CD8-positive, alpha-beta memory T cell (primary cell): ENCODE data around the gene USH1C. TPM values are rescaled to one million over a fixed set of nuclear protein-coding genes. Genes with fewer than 3 reads are reported as not detected.

Experiments used
- CTCF ChIA-PET: fragments of 350-600 bp; sonication (Branson Sonifier 250); formaldehyde crosslinking; loops from one replicate; lab custom pipeline; 2021; ENCODE audit warnings: antibody characterized with exemption; lab: Charles Lee
- POLR2A ChIA-PET: fragments of 350-600 bp; sonication (Branson Sonifier 250); formaldehyde crosslinking; loops from one replicate; lab custom pipeline; 2021; ENCODE audit warnings: antibody characterized with exemption; lab: Charles Lee
- DNase-seq, 5 donors: peaks; one replicate each; pipeline versions ENCODE4 v3.0.0 to v3.0.0-alpha.2; 2020 to 2022; ENCODE audit warnings: mixed read lengths in 1 of 5
- H3K27ac ChIP-seq: one replicate; pipeline ENCODE4 v1.7.0; 2013; ENCODE audit warnings: low read depth, mild to moderate bottlenecking, low read length, moderate library complexity
- H3K27me3 ChIP-seq: 2 replicates; pipeline ENCODE4 v1.7.0; 2013; ENCODE audit warnings: low read length, mild to moderate bottlenecking; ENCODE audit not compliant: insufficient read depth, poor library complexity, severe bottlenecking
- H3K36me3 ChIP-seq: 2 replicates; pipeline ENCODE4 v1.7.0; 2013; ENCODE audit warnings: mild to moderate bottlenecking, low read length, moderate library complexity; ENCODE audit not compliant: insufficient read depth
- H3K4me1 ChIP-seq: 2 replicates; pipeline ENCODE4 v1.7.0; 2013; ENCODE audit warnings: mild to moderate bottlenecking, low read length, moderate library complexity; ENCODE audit not compliant: insufficient read depth
- H3K4me3 ChIP-seq: 2 replicates; pipeline ENCODE4 v1.7.0; 2013; ENCODE audit warnings: mild to moderate bottlenecking, low read length
- H3K9me3 ChIP-seq: 2 replicates; pipeline ENCODE4 v1.7.0; 2013; ENCODE audit warnings: mild to moderate bottlenecking, low read length
- H3K27ac Mint-ChIP-seq, 8 donors: one replicate each; pipeline ENCODE4 v1.8.0; 2020 to 2021; ENCODE audit warnings: mixed read lengths in 8 of 8, mild to moderate bottlenecking in 6 of 8, inconsistent platforms in 3 of 8, moderate library complexity in 3 of 8
- H3K27me3 Mint-ChIP-seq, 2 donors: one replicate each; pipeline ENCODE4 v1.8.0; 2020 to 2021; ENCODE audit warnings: mixed read lengths in 2 of 2, mild to moderate bottlenecking in 1 of 2, moderate library complexity in 1 of 2
- H3K36me3 Mint-ChIP-seq, 3 donors: one replicate each; pipeline ENCODE4 v1.8.0; 2020 to 2021; ENCODE audit warnings: mixed read lengths in 3 of 3, inconsistent platforms in 1 of 3, mild to moderate bottlenecking in 1 of 3
- H3K4me1 Mint-ChIP-seq, 3 donors: one replicate each; pipeline ENCODE4 v1.8.0; 2020 to 2021; ENCODE audit warnings: mixed read lengths in 3 of 3, inconsistent platforms in 1 of 3, mild to moderate bottlenecking in 1 of 3
- H3K4me3 Mint-ChIP-seq, 7 donors: one replicate each; pipeline ENCODE4 v1.8.0; 2020 to 2021; ENCODE audit warnings: mixed read lengths in 7 of 7, mild to moderate bottlenecking in 6 of 7, moderate library complexity in 4 of 7, inconsistent platforms in 2 of 7
- H3K9me3 Mint-ChIP-seq, 5 donors: one replicate each; pipeline ENCODE4 v1.8.0; 2020 to 2022; ENCODE audit warnings: mixed read lengths in 5 of 5, mild to moderate bottlenecking in 3 of 5, moderate library complexity in 2 of 5, inconsistent platforms in 1 of 5
- polyA plus RNA-seq: library from polyadenylated mRNA; unstranded; fragments of 300-500 nt; fragmentation: Illumina TruSeq; gene quantifications from one replicate; pipeline ENCODE4 v1.2.3, GENCODE V29; 2021
- total RNA-seq, 2 experiments: library from RNA; stranded (reverse); gene quantifications; one replicate each; pipeline ENCODE4 v1.2.3, GENCODE V29; 2021

The USH1C gene
- total and polyA plus RNA-seq, 3 experiments from 2014 or later: not detected

DNA sequence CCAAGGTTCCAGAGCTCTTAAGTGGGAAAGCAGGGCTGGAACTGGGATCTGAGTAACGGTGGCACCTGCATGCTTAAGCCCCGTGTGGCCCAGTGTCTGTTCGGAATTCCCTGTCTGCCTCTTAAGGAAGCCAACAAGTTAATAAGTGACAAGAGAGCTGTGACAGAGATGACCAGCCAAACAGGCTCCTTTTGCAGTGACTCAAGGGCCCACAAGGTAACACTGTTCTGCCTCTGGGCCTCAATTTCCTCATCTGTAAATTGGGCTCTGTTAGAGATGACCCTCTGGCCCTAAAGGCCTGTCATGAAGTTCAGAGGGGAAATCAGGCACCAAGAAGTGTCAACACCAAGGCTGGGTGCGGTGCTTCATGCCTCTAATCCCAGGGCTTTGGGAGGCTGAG, 18.6 kb downstream of the USH1C start:
- Mint-ChIP-seq H3K9me3 (no peaks in the 10 kb centered on the region), H3K27ac (no peak overlapping the region), H3K36me3 (no peaks in the 10 kb centered on the region), H3K4me3 (peak overlapping the region in 1 of 7 donors; percentile 27), H3K27me3 (peaks cover 3 to 9% of the 10 kb centered on the region in 2 donors), H3K4me1 (no peaks in the 10 kb centered on the region)
- H3K36me3 ChIP-seq: no peaks in the 10 kb centered on the region
- no peaks in the 10 kb centered on the region for H3K27me3 ChIP-seq
- no peaks in the 10 kb centered on the region for H3K4me1 ChIP-seq
- H3K27ac ChIP-seq: no peak overlapping the region
- no peaks in the 10 kb centered on the region for H3K9me3 ChIP-seq
- H3K4me3 ChIP-seq: no peak overlapping the region
- POLR2A ChIA-PET: no interaction called here
- CTCF ChIA-PET: interaction anchor here (0.9 kb wide), 1 partner anchor 146 kb away, joined by 3 read pairs; no protein-coding TSS in a partner anchor
- no peak for DNase-seq

DNA sequence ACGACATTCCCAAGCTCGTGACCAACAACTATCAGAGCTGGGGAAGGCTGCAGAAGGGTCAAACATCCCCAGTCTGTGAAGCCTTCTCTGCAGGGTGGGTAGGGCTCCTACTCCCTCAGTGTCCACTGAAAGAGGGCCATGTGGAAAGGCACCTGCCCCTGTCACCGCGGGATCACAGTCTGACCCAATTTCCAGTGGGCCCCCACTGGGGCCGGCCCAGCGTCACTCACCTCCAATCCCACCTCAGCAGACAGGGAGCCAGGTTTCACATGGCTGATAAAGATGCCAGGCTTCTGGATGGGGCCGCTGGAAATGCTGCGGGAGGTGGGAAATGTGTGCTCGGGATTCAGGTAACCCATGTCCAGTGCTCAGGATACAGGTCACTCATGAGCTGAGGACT, 20.0 kb downstream of the USH1C start:
- H3K27ac ChIP-seq: no peak overlapping the region
- CTCF ChIA-PET: interaction anchor here (1.2 kb wide), 1 partner anchor 294 kb away, joined by 3 read pairs; no protein-coding TSS in a partner anchor
- POLR2A ChIA-PET: no interaction called here
- no peaks in the 10 kb centered on the region for H3K27me3 ChIP-seq
- no peaks in the 10 kb centered on the region for H3K4me1 ChIP-seq
- no peak overlapping the region for H3K4me3 ChIP-seq
- H3K9me3 Mint-ChIP-seq: no peaks in the 10 kb centered on the region
- H3K27me3 Mint-ChIP-seq: peaks cover under 1 to 5% of the 10 kb centered on the region in 2 donors
- H3K36me3 ChIP-seq: no peaks in the 10 kb centered on the region
- no peak overlapping the region for H3K27ac Mint-ChIP-seq
- no peaks in the 10 kb centered on the region for H3K4me1 Mint-ChIP-seq
- no peak overlapping the region for H3K4me3 Mint-ChIP-seq
- no peak for DNase-seq
- no peaks in the 10 kb centered on the region for H3K36me3 Mint-ChIP-seq
- H3K9me3 ChIP-seq: no peaks in the 10 kb centered on the region

DNA sequence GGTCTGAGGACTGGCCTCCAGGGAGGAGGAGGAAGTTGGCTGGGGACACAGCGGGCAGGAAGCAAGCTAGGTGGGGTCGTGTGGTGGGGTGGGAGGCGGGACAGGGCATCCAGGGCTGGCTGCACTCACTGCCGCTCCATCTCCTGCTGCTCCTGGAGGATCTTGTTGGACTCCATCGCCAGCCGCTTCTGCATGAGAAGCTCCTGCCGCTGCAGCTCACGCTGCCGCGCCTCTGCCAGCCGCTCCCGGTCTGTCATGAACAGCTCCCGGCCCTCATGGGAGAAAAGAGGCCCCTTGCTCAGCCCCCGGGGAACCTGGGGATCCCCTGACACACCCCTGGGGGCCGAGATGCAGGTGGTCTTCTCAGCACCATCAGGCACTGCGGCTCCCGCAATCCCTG, 21.6 kb downstream of the USH1C start:
- H3K4me3 Mint-ChIP-seq: no peak overlapping the region
- Histone ChIP-seq H3K4me1 (no peaks in the 10 kb centered on the region), H3K9me3 (no peaks in the 10 kb centered on the region), H3K27ac (no peak overlapping the region), H3K4me3 (no peak overlapping the region), H3K27me3 (no peaks in the 10 kb centered on the region), H3K36me3 (no peaks in the 10 kb centered on the region)
- ChIA-PET POLR2A (no interaction called here), CTCF (interaction anchor here (1.1 to 1.5 kb wide), 3 partner anchors 24 to 292 kb away, joined by 3 to 4 read pairs (median 3); no protein-coding TSS in a partner anchor)
- H3K36me3 Mint-ChIP-seq: no peaks in the 10 kb centered on the region
- no peak for DNase-seq
- peaks cover 0 to 5% of the 10 kb centered on the region in 2 donors for H3K27me3 Mint-ChIP-seq
- H3K4me1 Mint-ChIP-seq: no peaks in the 10 kb centered on the region
- no peak overlapping the region for H3K27ac Mint-ChIP-seq
- no peaks in the 10 kb centered on the region for H3K9me3 Mint-ChIP-seq

DNA sequence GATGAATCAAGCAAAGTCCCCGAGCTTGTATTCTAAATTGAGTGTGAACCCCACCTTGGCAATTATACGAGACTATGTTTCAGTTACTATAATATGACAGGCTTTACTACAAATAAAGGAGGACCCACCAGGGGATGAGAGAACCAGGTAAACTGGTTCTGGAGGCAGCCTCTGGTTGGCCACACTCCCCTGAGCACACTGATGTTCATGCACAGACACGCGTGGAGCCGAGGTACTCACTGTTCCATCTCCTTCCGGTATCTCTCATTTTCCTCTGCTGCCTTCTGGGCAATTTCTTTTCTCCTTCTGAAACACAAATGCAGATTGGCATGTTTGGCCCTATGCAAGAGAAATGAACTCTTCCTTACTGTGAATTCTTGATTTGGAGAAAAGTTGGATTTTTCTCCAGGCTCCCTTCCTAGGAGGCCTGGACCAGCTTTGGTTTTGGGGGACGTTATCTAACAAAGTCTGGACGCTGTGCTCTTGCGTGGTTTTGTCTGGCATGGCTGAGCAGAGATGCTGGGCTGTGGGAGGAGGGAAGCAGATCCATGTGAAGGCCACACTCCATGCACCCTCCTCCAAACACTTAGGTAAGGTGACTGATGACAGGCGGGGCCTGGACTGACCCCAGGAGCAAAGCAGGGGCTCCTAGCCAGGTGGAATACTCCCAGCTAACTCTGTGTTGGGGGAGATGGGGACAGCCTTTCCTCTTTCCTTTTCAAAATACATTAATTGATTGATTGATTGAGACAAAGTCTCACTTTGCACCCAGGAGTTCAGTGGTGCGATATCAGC, 22.9 kb downstream of the USH1C start:
- POLR2A ChIA-PET: no interaction called here
- CTCF ChIA-PET: interaction anchor here (1.1 to 1.5 kb wide), 2 partner anchors 23 to 291 kb away, joined by 3 to 4 read pairs; no protein-coding TSS in a partner anchor
- no peaks in the 10 kb centered on the region for H3K9me3 ChIP-seq
- H3K4me1 ChIP-seq: no peaks in the 10 kb centered on the region
- H3K27ac Mint-ChIP-seq: no peak overlapping the region
- no peaks in the 10 kb centered on the region for H3K36me3 ChIP-seq
- H3K4me3 ChIP-seq: no peak overlapping the region
- no peaks in the 10 kb centered on the region for H3K4me1 Mint-ChIP-seq
- no peak overlapping the region for H3K4me3 Mint-ChIP-seq
- no peaks in the 10 kb centered on the region for H3K36me3 Mint-ChIP-seq
- no peaks in the 10 kb centered on the region for H3K9me3 Mint-ChIP-seq
- peaks cover 0 to 9% of the 10 kb centered on the region in 2 donors for H3K27me3 Mint-ChIP-seq
- DNase-seq: no peak
- H3K27ac ChIP-seq: no peak overlapping the region
- no peaks in the 10 kb centered on the region for H3K27me3 ChIP-seq

DNA sequence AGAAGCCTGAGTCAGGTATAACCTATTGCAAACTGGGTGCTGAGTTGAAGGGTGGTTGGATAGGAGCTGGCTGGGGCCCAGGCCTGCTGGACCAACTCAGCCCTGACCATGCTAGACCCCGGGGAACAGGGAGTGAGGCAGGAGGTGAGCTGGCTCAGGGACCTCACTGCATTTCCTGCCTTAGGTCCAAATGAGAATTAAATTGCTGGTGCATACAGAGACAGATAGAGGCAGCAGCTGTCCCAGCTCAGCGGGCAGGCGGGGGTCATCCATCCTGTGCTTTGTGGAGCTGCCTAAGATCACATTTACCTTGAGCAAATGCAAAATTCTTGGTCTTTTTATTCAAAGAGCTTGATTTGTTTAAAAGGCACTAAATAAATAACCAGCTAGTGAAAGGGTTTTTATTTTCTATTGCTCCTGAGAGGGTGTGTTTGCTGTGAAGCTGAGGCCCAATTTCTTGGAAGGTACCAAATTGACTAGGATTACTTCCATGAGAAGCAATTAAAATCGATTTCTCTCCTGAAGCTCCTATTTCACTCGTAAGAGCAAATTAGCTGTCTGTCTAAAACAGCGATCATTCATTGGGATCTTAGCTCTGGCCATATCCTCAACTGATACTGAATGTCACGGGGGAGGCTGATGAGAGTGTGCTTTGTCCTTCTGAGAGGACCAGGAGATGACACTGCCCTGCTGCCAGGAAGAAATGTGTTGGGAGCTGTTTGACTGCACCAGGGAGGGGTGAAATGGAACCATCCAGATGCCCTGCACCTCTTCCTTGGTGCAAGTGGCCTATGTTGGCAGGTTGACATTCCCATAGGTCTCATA, 24.9 kb downstream of the USH1C start:
- CTCF ChIA-PET: interaction anchor here (1.0 to 1.2 kb wide), 2 partner anchors 9 to 129 kb away, joined by 3 to 4 read pairs; no protein-coding TSS in a partner anchor
- Mint-ChIP-seq H3K27ac (peak overlapping the region in 1 of 8 donors; percentile 33), H3K36me3 (no peaks in the 10 kb centered on the region), H3K4me1 (no peaks in the 10 kb centered on the region), H3K4me3 (no peak overlapping the region), H3K9me3 (no peaks in the 10 kb centered on the region), H3K27me3 (peaks cover 4 to 11% of the 10 kb centered on the region in 2 donors)
- POLR2A ChIA-PET: no interaction called here
- no peak for DNase-seq
- no peaks in the 10 kb centered on the region for H3K9me3 ChIP-seq
- no peak overlapping the region for H3K4me3 ChIP-seq
- no peaks in the 10 kb centered on the region for H3K4me1 ChIP-seq
- no peak overlapping the region for H3K27ac ChIP-seq
- no peaks in the 10 kb centered on the region for H3K27me3 ChIP-seq
- H3K36me3 ChIP-seq: no peaks in the 10 kb centered on the region

DNA sequence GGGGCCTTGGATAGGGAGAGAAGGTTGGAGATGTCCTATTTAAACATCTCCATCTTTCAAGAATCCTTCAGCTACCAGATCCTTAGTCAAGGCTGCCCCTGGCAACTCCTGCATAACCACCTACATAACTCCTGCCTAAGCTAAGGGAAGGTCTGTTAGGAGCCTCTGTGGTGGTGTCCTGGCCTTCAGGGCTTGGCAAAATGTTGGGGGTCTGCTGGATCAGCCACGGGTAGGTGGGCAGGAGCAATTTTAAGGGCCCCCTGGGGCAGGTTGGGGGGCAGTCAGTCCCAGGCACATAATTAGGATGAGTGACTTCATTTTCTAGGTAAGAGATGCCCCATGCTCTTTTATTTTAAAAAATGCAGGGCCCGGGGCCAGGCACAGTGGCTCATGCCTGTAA, 25.9 kb downstream of the USH1C start:
- no peak overlapping the region for H3K4me3 Mint-ChIP-seq

DNA sequence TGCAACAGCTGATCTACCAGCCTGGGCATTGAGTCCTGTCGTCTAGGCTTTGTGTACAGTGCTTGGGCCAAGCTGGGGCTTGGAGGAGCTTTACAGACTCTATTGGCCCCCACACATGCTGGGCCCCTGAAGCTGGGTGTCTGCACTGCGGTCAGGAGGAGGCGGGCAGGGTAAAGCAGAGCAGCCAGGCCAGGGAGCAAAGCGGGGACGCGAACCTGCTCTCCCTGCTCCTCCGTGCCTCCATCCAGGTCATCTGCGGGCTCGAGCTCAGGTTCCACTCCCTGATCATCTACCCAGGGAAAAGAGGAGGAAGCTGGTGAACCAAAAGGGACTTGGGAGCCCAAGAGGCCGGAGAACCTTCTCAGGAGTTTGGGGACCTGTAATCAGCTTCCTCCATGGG, 27.0 kb downstream of the USH1C start:
- Mint-ChIP-seq H3K36me3 (no peaks in the 10 kb centered on the region), H3K27ac (no peak overlapping the region), H3K4me1 (no peaks in the 10 kb centered on the region), H3K9me3 (no peaks in the 10 kb centered on the region), H3K4me3 (no peak overlapping the region), H3K27me3 (peaks cover 8 to 11% of the 10 kb centered on the region in 2 donors)
- H3K27ac ChIP-seq: no peak overlapping the region
- ChIA-PET POLR2A (no interaction called here), CTCF (interaction anchor here (1.5 kb wide), 1 partner anchor 13 kb away, joined by 6 read pairs; no protein-coding TSS in a partner anchor)
- no peak overlapping the region for H3K4me3 ChIP-seq
- H3K4me1 ChIP-seq: no peaks in the 10 kb centered on the region
- H3K27me3 ChIP-seq: no peaks in the 10 kb centered on the region
- no peaks in the 10 kb centered on the region for H3K36me3 ChIP-seq
- H3K9me3 ChIP-seq: no peaks in the 10 kb centered on the region
- no peak for DNase-seq

More for the DNA sequence above, 25.9 kb downstream of the USH1C start:
- Histone ChIP-seq H3K4me3 (no peak overlapping the region), H3K27ac (no peak overlapping the region), H3K9me3 (no peaks in the 10 kb centered on the region), H3K27me3 (no peaks in the 10 kb centered on the region), H3K4me1 (no peaks in the 10 kb centered on the region), H3K36me3 (no peaks in the 10 kb centered on the region)
- no peaks in the 10 kb centered on the region for H3K9me3 Mint-ChIP-seq
- H3K4me1 Mint-ChIP-seq: no peaks in the 10 kb centered on the region
- H3K27me3 Mint-ChIP-seq: peaks cover 4 to 11% of the 10 kb centered on the region in 2 donors
- ChIA-PET POLR2A (no interaction called here), CTCF (interaction anchor here (0.9 kb wide), 1 partner anchor 36 kb away, joined by 3 read pairs; no protein-coding TSS in a partner anchor)
- H3K27ac Mint-ChIP-seq: no peak overlapping the region
- H3K36me3 Mint-ChIP-seq: no peaks in the 10 kb centered on the region
- no peak for DNase-seq
